ENCODE measurements around the gene WWOX.

Gene WWOX

GRCh38 chr16:79072517-79072916 lies 973.1 kb downstream of the WWOX start:
- DNase-seq (ENCODE audit: low spot score): no peak

GRCh38 chr16:79073566-79073965 lies 974.1 kb downstream of the WWOX start:
- no peak for DNase-seq (ENCODE audit: low spot score)

- DNase-seq (ENCODE audit: low spot score): no peak
These were observed 975.1 kb downstream of the WWOX start for GRCh38 chr16:79074541-79074940.

GRCh38 chr16:79074951-79075350 lies 975.5 kb downstream of the WWOX start:
- DNase-seq (ENCODE audit: low spot score): no peak

- no peak for DNase-seq (ENCODE audit: low spot score)
These were observed 976.8 kb downstream of the WWOX start for GRCh38 chr16:79076047-79076767.

GRCh38 chr16:79077346-79077745 lies 977.9 kb downstream of the WWOX start:
- DNase-seq (ENCODE audit: low spot score): no peak

- no peak for DNase-seq (ENCODE audit: low spot score)
These were observed 980.4 kb downstream of the WWOX start for GRCh38 chr16:79079656-79080420.

GRCh38 chr16:79081297-79082066 lies 982.0 kb downstream of the WWOX start:
- DNase-seq (ENCODE audit: low spot score): no peak

- DNase-seq (ENCODE audit: low spot score): no peak
These were observed 983.5 kb downstream of the WWOX start for GRCh38 chr16:79082970-79083369.

- DNase-seq (ENCODE audit: low spot score): no peak
These were observed 984.2 kb downstream of the WWOX start for GRCh38 chr16:79083508-79084299.

- DNase-seq (ENCODE audit: low spot score): no peak
These were observed 989.5 kb downstream of the WWOX start for GRCh38 chr16:79088971-79089370.

- no peak for DNase-seq (ENCODE audit: low spot score)
These were observed 990.4 kb downstream of the WWOX start for GRCh38 chr16:79089735-79090284.

GRCh38 chr16:79090966-79091365 lies 991.5 kb downstream of the WWOX start:
- DNase-seq (ENCODE audit: low spot score): no peak

- no peak for DNase-seq (ENCODE audit: low spot score)
These were observed 993.4 kb downstream of the WWOX start for GRCh38 chr16:79092846-79093245.

GRCh38 chr16:79093554-79093967 lies 994.1 kb downstream of the WWOX start:
- no peak for DNase-seq (ENCODE audit: low spot score)

GRCh38 chr16:79096246-79096645 lies 996.8 kb downstream of the WWOX start:
- no peak for DNase-seq (ENCODE audit: low spot score)

GRCh38 chr16:79097166-79097565 lies 997.7 kb downstream of the WWOX start:
- no peak for DNase-seq (ENCODE audit: low spot score)

GRCh38 chr16:79097771-79098170 lies 998.3 kb downstream of the WWOX start:
- no peak for DNase-seq (ENCODE audit: low spot score)

- no peak for DNase-seq (ENCODE audit: low spot score)
These were observed 999.5 kb downstream of the WWOX start for GRCh38 chr16:79098907-79099306.

- DNase-seq (ENCODE audit: low spot score): no peak
These were observed 1000.3 kb downstream of the WWOX start for GRCh38 chr16:79099716-79100115.

- no peak for DNase-seq (ENCODE audit: low spot score)
These were observed 1001.0 kb downstream of the WWOX start for GRCh38 chr16:79100447-79100846.

- DNase-seq (ENCODE audit: low spot score): no peak
These were observed 1002.0 kb downstream of the WWOX start for GRCh38 chr16:79101491-79101890.

Data from ecto neural progenitor cell (in vitro differentiated cells).